ENCODE results near the gene HINT3.
"Not testable (repeated sequence)": the region's sequence is repeated elsewhere in the genome, so short reads cannot be mapped to it uniquely, and the experiment has no call there.

HINT3 gene

DNA sequence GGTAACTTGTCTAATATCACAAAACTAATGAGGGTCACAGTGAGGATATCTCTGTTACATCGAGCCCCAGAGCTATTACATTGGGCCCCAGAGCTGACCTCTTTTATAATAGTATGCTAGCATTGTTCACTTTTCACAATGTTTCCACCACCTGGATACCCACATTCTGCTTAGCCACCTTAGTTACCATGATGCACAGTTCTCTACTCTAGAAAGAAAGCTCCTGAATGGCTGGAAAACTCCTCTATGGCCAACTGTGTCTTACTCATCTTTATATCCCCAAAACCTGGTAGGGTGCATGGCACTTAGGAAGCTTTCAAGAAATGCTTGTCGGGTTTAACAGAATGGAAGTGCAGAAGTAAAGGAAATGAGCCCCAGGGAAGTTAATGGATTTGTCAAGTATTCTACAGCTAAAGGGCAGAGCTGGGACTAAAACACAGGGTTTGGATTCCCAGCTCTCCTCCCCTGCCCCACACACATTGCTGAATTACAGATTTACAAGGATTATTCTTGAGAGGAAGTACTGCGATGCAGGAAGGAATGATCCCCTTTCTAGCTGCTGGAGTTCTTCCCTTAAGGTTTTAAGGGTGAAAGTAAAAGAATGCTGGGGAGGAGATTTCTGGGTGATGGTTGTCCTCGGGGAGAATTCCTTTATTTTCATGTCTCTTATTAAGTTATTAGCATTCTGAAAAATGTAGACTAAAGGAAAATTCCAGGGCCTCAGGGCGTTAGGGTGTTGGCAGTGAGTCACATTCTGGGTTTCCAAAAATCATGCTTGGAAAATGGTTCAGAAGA, 16.1 kb upstream of the HINT3 start:
- no peak for DNase-seq (ENCODE audit: low spot score)

DNA sequence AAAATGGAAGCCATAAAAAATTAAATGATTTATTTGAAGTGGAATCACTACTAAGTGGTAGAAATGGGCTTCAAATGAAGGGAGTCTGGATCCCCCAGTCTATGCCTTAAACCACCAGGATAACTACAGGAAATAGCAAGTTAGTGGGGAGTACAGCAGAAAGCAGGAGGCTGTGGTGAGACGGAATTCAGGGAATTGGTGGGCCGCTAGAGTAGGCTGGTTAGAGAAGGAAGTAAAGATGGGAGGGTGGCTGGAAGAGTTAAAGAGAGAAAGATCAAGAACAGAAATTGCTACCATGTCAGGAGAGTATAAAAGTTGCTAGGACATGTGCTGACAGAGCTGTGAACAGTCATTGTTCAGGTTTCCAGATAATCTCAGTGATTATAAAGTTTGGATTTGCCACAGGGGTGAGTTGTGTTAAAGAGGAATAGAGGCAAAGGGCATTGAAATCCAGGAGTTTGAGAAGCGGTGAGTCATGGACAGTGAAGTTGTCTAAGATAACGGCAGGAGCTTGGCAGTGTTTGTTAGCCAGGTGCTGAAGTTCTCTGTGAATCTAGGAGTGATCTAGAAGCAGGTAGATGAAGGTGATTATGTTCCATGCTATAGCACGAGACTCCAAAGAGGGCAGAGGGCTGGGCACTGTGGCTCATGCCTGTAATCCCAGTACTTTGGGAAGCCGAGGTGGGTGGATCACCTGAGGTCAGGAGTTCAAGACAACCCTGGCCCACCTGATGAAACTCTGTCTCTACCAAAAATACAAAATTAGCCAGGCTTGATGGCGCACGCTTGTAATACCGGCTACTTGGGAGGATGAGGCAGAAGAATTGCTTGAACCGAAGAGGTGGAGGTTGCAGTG, 13.7 kb upstream of the HINT3 start:
- DNase-seq (ENCODE audit: low spot score), result no peak

DNA sequence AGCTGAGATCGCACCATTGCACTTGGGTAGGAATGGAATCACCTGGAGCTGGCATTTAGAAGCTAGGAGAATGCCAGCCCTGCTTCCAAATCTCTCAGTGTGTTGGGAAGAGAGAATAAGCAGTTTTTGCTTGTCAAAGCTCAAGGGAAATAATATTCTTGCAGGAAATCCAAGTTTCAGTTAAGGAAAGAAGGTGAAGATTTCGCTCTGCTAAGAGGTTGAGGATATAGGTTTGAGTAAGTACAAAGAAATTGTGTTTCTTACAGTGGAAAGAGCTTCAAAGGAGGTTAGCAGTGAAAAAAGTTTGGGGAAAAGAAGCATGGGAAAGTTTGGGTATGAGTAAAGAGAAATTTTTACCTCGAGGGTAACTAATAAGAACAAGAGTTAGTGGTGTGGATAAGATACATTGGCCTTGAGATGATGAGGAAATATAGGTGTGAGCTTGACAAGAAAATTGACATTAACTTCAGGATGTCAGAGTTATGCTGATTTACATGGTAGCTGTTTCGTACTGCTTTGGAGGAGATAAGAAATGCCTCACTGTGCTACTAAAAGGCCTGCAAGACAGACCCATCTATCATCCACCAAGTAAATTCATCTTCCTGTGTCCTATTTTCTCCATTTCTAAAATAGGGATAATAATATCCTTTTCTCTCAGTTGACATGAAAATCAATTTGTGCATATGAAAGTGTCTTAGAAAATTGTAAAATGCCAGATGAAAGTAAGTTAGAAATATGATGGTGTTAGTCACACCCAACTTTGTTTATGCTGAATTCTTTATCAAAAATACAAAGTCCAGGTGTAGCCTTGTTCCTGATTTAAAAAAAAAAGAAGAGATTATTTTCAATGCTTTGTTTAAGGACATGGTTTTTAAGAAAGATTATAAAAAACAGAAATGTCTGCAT, 12.8 kb upstream of the HINT3 start:
- DNase-seq (ENCODE audit: low spot score), result no peak

DNA sequence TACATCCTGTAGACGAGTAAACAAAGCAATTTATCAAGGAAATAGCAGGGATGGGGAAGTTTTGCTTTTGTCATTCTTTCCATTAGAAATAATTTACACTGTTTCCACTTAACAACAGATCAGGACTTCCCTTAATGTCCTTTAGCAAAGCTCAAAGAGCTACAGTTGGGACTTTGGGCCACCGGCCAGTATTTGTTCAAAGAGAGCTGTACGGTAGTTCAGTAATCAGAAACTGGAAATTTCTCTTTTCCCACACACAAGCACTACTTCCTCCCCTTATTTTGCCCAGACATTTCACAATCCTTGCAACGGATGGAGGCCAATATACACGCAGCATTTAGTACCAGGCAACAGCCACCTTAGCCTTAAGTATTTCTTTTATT, 12.1 kb upstream of the HINT3 start:
- DNase-seq (ENCODE audit: low spot score), result no peak

DNA sequence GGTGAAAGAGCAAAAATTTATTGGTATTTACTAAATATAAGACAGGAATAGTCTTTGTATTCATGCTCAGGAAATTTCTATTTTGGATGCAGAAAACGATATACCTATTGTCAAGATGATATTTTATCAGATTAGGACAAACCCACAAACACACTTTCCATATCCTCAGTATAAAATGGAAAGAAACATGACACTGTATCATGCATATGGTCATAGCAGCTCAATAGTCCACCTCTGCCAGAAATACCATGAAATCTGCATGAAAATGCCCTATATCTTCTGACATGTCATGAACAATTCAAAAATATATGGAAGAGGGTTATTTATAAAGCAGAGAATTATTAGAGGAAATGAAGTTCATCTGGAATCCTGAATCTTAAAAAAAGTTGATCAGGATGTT, 11.7 kb upstream of the HINT3 start:
- DNase-seq (ENCODE audit: low spot score), result no peak

DNA sequence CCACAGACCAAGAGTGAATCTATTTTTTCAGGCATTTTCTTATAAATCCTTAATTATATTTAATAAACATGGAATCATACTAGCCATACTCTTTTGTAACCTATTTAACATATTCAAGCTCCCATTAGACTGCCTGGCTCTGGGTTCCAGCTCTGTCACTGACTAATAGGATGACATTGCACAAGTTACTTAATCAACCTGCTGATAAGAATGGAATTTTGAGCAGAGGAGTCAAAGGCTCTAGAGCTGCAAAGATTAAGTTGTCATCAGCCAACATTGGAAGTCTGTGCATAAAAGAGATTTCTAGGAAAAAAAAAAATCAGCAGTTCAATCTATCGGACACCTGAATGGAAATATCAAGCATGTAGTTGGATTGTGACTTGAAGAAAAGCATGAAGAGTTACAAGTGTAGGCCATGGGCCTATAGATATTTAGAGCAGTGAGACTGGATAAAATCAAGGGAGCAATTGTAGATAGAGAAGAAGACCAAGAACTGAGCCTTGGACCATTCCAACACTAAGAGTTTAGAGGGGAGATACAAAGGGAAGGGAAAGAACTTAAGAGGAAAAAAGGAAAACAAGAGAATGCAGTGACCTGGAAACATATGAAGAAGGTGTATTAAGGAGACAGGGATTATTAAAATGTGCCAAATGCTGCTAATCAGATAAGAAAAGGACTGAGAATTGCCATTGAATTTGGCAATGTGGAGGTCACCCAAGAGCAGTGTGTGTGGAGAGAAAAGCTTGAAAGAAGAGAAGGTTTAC, 11.0 kb upstream of the HINT3 start:
- no peak for DNase-seq (ENCODE audit: low spot score)

DNA sequence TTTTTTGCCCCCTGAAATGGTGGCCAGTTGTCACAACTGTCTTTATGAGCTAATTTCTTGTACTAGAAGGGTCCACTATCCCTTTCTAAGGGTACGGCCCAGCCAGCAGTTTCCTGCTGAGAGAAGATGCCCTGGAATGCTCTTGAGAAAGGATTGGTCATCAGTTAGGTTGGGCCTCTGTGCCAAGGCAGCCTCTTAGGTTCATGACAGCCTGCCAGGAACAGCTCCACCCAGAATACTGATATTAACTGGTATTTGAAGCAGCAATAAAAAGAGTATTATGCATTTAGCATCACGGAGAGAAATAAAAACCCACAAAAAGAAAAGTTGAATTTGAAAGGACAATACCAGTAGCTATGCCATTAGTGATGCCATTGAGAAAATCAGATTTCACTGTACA, 9.0 kb upstream of the HINT3 start:
- no peak for DNase-seq (ENCODE audit: low spot score)

DNA sequence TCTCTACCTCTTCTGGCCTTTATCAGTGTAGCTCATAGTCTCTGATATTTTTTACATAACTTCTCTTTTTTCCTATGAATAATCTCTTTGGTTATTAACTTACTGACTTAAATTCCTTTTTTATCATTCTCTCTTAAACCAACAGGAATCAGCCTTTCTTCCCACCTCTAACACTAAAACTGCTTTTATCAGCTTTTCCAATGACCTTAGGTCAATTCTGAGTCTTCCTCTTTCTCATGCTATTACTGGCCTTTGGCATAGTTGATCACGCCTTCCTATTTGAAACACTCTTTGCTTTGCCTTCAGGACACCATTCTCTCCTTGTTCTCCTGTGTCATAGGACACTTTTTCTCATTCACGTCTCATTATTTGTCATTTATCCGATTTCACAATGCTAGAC, 8.1 kb upstream of the HINT3 start:
- no peak for DNase-seq (ENCODE audit: low spot score)

DNA sequence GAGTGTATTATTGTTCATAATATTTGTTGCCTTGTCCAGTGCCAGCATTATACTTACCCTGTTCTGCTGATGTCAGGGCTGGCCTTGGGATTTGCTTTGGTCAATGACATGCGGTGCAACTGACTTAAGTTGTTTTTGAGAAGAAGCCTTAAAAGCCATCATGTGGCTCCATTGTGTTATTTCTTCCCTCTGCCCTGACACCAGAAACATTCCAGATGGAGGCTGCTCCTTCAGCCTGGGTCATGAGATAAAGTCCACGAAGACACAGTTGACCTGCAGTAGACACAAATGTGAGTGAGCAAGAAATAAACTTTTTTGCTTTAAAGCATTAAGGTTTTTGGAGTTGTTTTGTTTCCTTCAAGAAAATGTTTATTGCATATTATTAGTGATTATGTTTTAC, 7.5 kb upstream of the HINT3 start:
- DNase-seq (ENCODE audit: low spot score), result no peak

DNA sequence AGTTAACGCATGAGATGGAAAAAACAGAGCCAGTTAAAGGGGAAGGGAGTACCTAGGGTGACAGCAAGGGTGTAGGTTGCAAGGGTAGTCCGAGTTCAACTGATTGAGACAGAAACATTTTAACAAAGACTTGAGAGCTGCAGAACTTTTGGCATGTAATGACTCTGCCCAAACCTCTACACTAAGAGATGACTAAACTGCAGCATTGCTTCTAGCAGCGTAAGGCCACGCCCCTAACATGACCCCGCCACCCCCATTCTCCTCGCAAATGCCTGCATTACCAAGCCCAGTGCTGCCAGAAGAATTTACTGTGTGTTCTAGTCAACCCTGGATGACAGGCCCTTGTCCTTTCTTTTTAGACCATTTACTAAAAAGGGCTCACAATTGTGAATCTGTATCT, 6.3 kb upstream of the HINT3 start:
- DNase-seq (ENCODE audit: low spot score), result no peak

DNA sequence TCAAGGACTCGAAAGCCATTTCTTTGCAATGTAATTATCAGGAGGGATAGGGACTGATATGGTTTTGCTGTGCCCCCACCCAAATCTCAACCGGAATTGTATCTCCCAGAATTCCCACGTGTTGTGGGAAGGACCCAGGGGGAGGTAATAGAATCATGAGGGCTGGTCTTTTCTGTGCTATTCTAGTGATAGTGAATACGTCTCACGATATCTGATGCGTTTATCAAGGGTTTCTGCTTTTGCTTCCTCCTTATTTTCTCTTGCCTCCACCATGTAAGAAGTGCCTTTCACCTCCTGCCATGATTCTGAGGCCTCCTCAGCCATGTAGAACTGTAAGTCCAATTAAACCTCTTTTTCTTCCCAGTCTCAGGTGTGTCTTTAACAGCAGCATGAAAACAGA, 5.9 kb upstream of the HINT3 start:
- not testable (repeated sequence) for DNase-seq (ENCODE audit: low spot score)

DNA sequence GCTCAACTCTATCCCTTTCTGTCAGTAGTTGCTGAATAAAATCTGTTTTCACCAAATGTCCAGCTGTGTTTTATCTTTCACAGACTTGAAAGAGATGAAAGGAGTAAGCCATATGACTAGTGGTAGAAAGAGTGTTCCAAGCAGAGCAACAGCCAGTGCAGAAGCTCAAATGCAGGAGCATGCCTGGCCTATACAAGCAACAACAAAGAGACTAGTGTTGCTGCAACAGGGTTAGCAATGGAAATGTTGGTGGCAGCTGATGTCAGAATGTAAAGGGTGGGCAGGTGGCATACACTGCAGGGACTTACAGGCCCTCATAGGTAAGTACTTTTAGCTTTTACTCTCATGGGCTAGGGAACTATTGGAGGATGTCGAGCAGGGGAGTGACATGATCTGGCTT, 5.2 kb upstream of the HINT3 start:
- no peak for DNase-seq (ENCODE audit: low spot score)

DNA sequence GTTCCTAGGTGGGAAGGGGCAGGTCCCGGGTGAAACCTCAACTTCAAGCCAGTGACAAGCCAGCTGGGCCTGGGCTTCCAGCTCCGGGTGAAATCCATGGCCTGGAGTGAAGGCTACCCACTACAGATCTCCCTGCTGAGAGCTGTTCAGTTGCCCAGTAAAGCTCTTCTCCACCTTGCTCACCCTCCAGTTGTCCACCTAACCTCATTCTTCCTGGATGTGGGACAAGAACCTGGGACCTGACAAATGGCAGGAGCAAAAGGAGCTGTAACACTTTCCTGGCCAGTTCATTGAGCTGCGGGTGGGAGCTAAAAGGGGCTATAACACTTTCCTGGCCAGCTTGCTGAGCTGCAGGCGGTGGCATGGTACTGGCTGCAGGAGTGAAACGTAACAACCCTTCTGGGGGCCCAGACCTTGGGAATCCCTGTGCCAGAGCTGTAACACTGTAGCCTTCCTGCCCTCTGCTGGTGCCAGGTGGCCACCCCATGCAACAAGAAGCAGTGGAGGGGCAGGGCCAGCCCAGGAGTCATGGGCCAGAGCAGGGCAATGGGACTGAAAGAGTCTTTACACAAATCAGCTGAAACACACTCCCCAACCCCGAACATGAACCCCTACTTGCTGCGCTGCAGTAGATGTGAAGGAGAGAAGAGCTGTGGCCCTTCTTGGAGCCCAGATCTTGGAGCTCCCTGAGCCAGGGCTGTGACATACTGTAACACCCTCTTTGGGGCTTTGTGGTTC, 3.6 kb upstream of the HINT3 start:
- peak; percentile 34 for DNase-seq (ENCODE audit: low spot score)

DNA sequence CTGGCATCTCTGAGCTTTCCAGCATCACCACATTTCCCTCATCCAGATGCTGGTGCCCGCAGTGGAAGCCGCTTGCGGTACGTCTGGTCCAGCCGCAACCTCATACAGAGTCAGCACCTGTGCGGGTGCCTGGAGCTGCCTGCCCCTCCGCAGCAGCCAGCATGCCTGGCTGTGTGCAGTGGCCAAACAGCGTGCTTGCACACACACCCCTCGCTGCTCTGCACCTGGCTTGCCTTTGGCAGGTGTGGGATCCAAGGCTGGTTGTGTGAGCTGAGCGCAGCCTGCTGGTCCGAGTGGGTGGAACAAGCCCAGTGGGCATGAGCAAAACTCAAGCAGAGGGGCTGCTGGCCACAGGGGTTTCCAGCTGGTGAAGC, 3.1 kb upstream of the HINT3 start:
- peak; percentile 31 for DNase-seq (ENCODE audit: low spot score)

DNA sequence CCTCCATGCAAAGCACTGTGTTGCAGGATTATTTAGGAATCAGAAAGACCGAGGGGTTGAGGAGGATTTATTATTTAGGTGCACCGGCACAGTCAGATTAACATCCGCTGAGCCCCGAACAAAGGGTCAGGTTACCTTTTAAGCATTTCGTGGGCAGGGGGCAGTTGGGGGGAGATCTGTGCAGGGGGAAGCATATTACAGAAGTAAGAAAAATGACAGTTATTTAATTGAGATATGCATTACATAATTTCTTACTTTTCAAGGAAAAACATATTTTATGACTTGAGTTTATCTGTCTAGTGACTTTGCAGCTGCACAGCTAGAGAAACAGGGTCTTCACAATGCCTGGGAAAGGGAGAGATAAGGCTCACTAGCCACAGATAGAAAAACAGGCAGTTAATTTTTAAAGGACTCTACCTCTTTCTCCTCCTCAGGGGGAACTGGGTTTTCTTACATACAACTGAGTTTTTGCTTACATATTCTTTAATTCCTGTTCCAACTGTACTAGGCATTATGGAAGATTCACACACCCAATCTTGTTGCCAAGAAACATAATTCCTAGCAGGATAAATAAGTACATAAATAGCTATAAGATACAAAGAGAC, 1.7 kb upstream of the HINT3 start:
- no peak for DNase-seq (ENCODE audit: low spot score)

DNA sequence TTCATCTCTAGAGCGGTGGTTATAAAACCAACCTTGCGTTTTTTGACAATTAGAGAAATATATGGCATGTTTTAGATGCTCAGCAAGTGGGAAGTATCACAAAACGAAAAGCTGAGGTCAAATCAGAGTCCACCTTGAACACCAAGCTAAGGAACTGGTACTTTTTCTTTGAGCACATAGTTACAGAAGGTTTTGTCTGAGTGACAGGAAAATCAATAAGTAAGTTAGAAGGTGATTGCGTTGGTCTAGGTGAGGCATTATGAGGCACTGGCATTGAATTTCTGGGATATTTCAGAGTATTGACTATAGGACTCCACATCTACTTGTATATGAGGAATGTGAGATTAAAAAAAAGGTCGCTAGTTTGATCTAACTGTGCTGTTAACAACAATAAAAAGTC, 597 bp upstream of the HINT3 start:
- DNase-seq (ENCODE audit: low spot score), result no peak

DNA sequence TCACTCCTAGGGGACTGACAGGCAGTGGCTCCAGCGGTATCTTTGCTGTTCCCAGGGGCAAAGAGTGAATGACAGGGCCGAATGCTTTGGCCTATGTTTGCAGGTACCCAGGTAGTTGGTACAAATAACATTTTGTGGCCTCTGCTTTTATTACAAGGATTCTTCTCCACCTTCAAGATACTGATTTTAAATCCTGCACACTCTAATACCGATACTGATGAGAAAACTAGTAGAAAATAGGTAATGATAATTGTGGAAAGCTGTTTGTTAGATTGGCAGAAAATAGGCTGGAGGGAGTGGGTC, 772 bp downstream of the HINT3 start:
- DNase-seq (ENCODE audit: low spot score), result no peak

DNA sequence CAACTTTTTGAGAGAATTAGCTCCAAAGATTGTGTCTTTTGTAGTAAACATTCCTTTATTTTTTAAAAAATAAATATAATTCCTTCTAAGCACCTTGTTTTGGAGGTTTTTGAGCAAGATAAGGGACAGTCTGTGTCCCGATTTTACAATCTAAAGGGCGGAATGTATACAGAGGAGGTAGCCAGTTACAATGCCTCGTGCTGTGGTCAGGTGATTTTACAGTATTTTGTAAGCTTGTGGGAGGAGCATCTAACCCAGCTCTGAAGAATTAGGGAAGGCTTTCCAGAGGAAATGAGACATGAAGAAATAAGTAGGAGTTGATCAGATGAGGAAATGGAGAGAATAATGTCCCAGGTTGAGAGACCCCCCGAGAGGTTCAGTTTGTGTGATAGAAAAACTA, 1.3 kb downstream of the HINT3 start:
- DNase-seq (ENCODE audit: low spot score), result peak; percentile 68

DNA sequence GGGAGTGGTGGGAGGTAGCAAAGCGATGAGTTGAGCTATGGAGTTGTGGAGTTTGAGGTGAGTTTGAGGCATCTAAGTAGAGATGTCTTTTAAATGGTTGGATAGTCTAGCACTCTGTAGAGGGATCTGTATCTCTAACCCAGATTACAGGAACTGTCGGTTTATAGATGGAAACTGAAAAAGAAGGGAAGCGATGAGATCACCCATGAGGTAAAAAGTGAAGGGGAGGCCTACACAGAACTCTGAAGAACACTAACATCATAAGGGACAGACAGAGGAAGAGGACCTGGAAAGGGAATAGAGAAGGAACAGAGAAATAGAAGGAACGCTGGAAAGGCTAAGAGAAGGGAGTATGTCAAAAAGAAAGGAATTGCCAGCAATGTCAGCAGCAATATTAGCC, 2.5 kb downstream of the HINT3 start:
- DNase-seq (ENCODE audit: low spot score), result no peak

DNA sequence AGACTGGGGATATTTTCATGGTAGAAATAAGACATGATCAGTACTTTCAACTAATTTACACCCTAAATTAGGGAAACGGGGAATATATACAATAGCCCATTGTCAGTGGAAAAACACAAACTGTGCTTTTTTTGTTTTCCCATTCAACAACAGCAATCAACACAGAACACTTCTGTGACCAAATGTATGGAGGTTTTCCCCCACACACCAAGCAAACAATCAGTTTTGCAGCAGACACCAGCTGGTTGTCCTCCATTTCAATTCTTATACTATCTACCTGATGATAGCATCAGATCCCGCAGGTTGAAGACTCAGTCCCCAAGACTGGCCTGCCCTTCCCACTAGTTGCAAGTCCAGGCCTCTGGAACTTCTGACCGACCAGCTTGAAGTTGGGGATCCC, 4.5 kb downstream of the HINT3 start:
- DNase-seq (ENCODE audit: low spot score), result no peak
